Gastrocnemius medialis (tissue), 4 donors: ENCODE results near the gene CATSPER1. TPM values are rescaled to one million over a fixed set of nuclear protein-coding genes. Genes with fewer than 3 reads are reported as not detected.

Experiments used
- ATAC-seq, 2 donors: fragments of 150-250 bp; one replicate each; pipeline ENCODE4 v1.9.1; 2016
- DNase-seq, 2 donors: peaks; one replicate each; pipeline ENCODE4 v3.0.0-alpha.2; 2019
- H3K27ac ChIP-seq, 4 donors: fragments of 200-600 bp; sonication (generic); 1 replicate in 1 of 4; 2 replicates in 3 of 4; pipeline ENCODE4 v1.5.1; 2016 to 2018; ENCODE audit warnings: mild to moderate bottlenecking in 2 of 4, moderate library complexity in 1 of 4
- H3K27me3 ChIP-seq, 3 donors: fragments of 200-600 bp; sonication (generic) in 2 of 3; 1 replicate in 1 of 3; 2 replicates in 2 of 3; pipeline versions ENCODE4 v1.5.1 to v1.6.0; 2016 to 2019; ENCODE audit warnings: mild to moderate bottlenecking in 1 of 3, moderate library complexity in 1 of 3
- H3K36me3 ChIP-seq, 2 donors: fragments of 200-600 bp; sonication (generic) in 1 of 2; one replicate each; pipeline ENCODE4 v1.5.1; 2017 to 2018
- H3K4me1 ChIP-seq, 2 donors: fragments of 200-600 bp; sonication (generic) in 1 of 2; one replicate each; pipeline ENCODE4 v1.5.1; 2016 to 2017; ENCODE audit warnings: mild to moderate bottlenecking in 2 of 2
- H3K4me3 ChIP-seq, 4 donors: fragments of 200-600 bp; sonication (generic) in 3 of 4; 1 replicate in 1 of 4; 2 replicates in 3 of 4; pipeline ENCODE4 v1.5.1; 2016 to 2019; ENCODE audit warnings: mild to moderate bottlenecking in 2 of 4
- H3K9me3 ChIP-seq, 3 donors: fragments of 200-600 bp; sonication (generic) in 2 of 3; 1 replicate in 1 of 3; 2 replicates in 2 of 3; pipeline ENCODE4 v1.5.1; 2016 to 2019
- CTCF ChIP-seq, 5 experiments: fragments of 450-650 bp in 3 of 5; fragments of 200-600 bp in 2 of 5; sonication (generic) in 2 of 5; IDR thresholded peaks in 4 of 5; conservative IDR thresholded peaks in 1 of 5; 1 replicate in 4 of 5; 2 replicates in 1 of 5; pipeline ENCODE4 v1.5.1; 2016 to 2019; ENCODE audit warnings: antibody characterized with exemption in 5 of 5, mild to moderate bottlenecking in 3 of 5, moderate library complexity in 3 of 5
- POLR2A ChIP-seq, 2 donors: fragments of 450-650 bp; IDR thresholded peaks; one replicate each; pipeline ENCODE4 v1.6.1; 2017; ENCODE audit warnings: antibody characterized with exemption in 2 of 2, mild to moderate bottlenecking in 2 of 2, moderate library complexity in 2 of 2
- in situ Hi-C, 4 donors: fragments of 200-750 bp; cut with MboI; loops; one replicate each; pipeline versions ENCODE4 v1.15.0 to v1.8.0; 2017; ENCODE audit warnings: low sequenced_read_pairs in 4 of 4
- intact Hi-C: fragments of 100-400 bp; cut with DNase I; formaldehyde crosslinking; loops from one replicate; pipeline ENCODE4 v1.15.1; 2023; ENCODE audit warnings: low total_unique reads
- total RNA-seq, 4 donors: library from RNA; depleted of rRNA; stranded (reverse); fragments of >200 nt; gene quantifications; one replicate each; pipeline versions ENCODE4 v1.1.0 to v1.2.3, GENCODE V29; 2016

The CATSPER1 gene
- total RNA-seq, 4 donors from 2014 or later, result not detected

- Histone ChIP-seq H3K4me1 (peaks cover 21 to 26% of the 10 kb centered on the region in 2 donors), H3K27ac (peak overlapping the region; percentile 83 to 91 (median 84)), H3K4me3 (no peak overlapping the region), H3K36me3 (peaks cover 0 to 43% of the 10 kb centered on the region in 2 donors), H3K27me3 (no peaks in the 10 kb centered on the region), H3K9me3 (no peaks in the 10 kb centered on the region)
- in situ Hi-C loops (no loop called here), intact Hi-C loops (loop anchor here (2.0 kb wide), 1 partner anchor 15 kb away; the partner anchor contains the start of gene SF3B2)
- ATAC-seq, result peak in 1 of 2 donors; percentile 52
- peak; percentile 21 to 55 for DNase-seq
- TF ChIP-seq CTCF (IDR thresholded peaks at IDR 0.05 in 4 of 5, conservative IDR thresholded peaks at IDR 0.05 in 1 of 5) (peak; percentile 67 to 90 (median 84)), POLR2A (IDR thresholded peaks at IDR 0.05) (no peak)
Measured at GRCh38 chr11:66068154-66068821, 42.0 kb upstream of the CATSPER1 start.

GRCh38 chr11:66067640-66068039 lies 41.4 kb upstream of the CATSPER1 start:
- peaks cover 21 to 26% of the 10 kb centered on the region in 2 donors for H3K4me1 ChIP-seq

GRCh38 chr11:66066751-66067150 lies 40.5 kb upstream of the CATSPER1 start:
- intact Hi-C loops (no loop called here), in situ Hi-C loops (no loop called here)
- ATAC-seq (no peak), DNase-seq (no peak)
- no peak for TF ChIP-seq POLR2A (IDR thresholded peaks at IDR 0.05)
- TF ChIP-seq CTCF (IDR thresholded peaks at IDR 0.05 in 4 of 5, conservative IDR thresholded peaks at IDR 0.05 in 1 of 5), result no peak
- peaks cover 21 to 25% of the 10 kb centered on the region in 2 donors for H3K4me1 ChIP-seq
- H3K4me3 ChIP-seq, result no peak overlapping the region
- H3K9me3 ChIP-seq, result no peaks in the 10 kb centered on the region
- peaks cover 0 to 58% of the 10 kb centered on the region in 2 donors for H3K36me3 ChIP-seq
- H3K27me3 ChIP-seq, result no peaks in the 10 kb centered on the region
- no peak overlapping the region for H3K27ac ChIP-seq

More at GRCh38 chr11:66067640-66068039, 41.4 kb upstream of the CATSPER1 start:
- intact Hi-C loops, result loop anchor here (2.0 kb wide), 1 partner anchor 15 kb away; the partner anchor contains the start of gene SF3B2
- Histone ChIP-seq H3K27me3 (no peaks in the 10 kb centered on the region), H3K36me3 (peaks cover 0 to 50% of the 10 kb centered on the region in 2 donors), H3K9me3 (no peaks in the 10 kb centered on the region), H3K4me3 (no peak overlapping the region), H3K27ac (peak overlapping the region in 2 of 4 donors; percentile 86 to 91)
- no peak for TF ChIP-seq CTCF (IDR thresholded peaks at IDR 0.05 in 4 of 5, conservative IDR thresholded peaks at IDR 0.05 in 1 of 5)
- no peak for TF ChIP-seq POLR2A (IDR thresholded peaks at IDR 0.05)
- DNase-seq (no peak), ATAC-seq (no peak)
- in situ Hi-C loops, result no loop called here

- TF ChIP-seq CTCF (IDR thresholded peaks at IDR 0.05 in 4 of 5, conservative IDR thresholded peaks at IDR 0.05 in 1 of 5) (no peak), POLR2A (IDR thresholded peaks at IDR 0.05) (no peak)
- H3K4me3 ChIP-seq, result no peak overlapping the region
- DNase-seq (no peak), ATAC-seq (no peak)
- intact Hi-C loops (no loop called here), in situ Hi-C loops (no loop called here)
- H3K27me3 ChIP-seq, result no peaks in the 10 kb centered on the region
- no peaks in the 10 kb centered on the region for H3K9me3 ChIP-seq
- no peak overlapping the region for H3K27ac ChIP-seq
- H3K4me1 ChIP-seq, result peaks cover 12 to 14% of the 10 kb centered on the region in 2 donors
- H3K36me3 ChIP-seq, result peaks cover 3 to 80% of the 10 kb centered on the region in 2 donors
Measured at GRCh38 chr11:66064571-66064970, 38.3 kb upstream of the CATSPER1 start.
